NCI-H2081 treated with DMSO at 0.1 percent for 48 hours (cell line): ENCODE data around the gene UIMC1.
"Not testable (repeated sequence)": the region's sequence is repeated elsewhere in the genome, so short reads cannot be mapped to it uniquely, and the experiment has no call there.

ENCODE experiments used
- DNase-seq: peaks from one replicate; lab custom pipeline; 2025; lab: John Stamatoyannopoulos, UW

UIMC1 gene

DNA sequence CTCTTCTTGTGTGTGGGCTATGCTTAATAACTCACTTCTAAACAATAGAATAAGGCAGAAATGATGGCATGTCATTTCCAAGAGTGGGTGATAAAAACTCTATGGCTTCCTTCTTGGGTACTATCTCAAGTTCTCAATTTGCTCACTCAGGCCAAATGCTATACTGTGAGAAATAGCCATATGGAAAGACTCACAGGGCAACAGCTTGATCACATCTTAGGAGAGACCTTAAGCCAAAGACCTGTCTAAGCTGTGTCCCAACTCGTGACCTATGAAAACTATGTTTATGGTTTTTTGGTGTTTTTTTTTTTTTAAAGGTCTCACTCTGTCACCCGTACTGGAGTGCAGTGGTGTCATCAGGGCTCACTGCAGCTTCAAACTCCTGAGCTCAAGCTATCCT is 2.1 kb upstream of the UIMC1 start:
- no peak for DNase-seq

- DNase-seq, result no peak
Observed at GRCh38 chr5:177005619-177006264, 837 bp downstream of the UIMC1 start.

DNA sequence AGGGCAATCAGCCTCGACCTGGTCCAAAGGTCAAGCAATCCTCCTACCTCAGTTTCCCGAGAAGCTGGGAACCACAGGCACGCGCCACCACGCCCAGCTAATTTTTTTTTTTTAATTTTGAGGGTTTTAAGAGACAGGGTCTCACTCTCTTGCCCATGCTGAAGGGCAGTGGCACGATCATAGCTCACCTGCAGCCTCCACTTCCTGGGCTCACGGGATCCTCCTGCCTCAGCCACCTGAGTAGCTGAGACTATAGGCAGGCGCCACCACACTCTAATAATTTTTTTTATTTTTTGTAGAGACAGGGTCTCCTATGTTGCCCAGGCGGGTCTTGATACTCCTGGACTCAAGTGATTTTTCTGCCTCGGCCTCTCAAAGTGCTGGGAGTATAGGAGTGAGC is 1.6 kb downstream of the UIMC1 start:
- no peak for DNase-seq

DNA sequence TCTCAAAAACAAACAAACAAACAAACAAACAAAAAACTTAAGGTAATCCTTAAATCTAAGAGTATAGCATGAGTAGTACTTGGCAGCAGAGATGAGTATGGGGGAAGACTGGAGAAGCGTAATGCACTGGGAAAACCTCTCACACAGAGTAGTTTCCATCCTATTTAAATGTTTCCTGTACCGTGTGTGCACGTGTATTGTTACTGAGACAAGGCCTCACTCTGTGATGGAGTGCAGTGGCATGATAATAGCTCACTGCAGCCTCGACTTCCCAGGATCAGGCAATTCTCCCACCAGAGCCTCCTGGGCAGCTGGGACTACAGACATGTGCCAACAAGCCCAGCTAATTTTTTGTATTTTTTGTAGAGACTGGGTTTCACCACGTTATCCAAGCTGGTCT is 2.9 kb downstream of the UIMC1 start:
- DNase-seq, result no peak

DNA sequence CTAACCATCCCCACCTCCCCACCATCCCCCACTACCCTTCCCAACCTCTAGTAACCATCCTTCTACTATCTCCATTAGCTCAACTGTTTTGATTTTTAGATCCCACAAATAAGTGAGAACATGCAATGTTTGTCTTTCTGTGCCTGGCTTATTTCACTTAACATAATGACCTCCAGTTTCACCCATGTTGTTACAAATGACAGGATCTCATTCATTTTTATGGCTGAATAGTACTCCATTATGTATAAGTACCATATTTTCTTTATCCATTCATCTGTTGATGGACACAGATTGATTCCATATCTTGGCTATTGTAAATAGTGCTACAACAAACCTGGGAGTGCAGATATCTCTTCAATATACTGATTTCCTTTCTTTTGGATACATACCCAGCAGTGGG is 7.1 kb downstream of the UIMC1 start:
- DNase-seq, result not testable (repeated sequence)

DNA sequence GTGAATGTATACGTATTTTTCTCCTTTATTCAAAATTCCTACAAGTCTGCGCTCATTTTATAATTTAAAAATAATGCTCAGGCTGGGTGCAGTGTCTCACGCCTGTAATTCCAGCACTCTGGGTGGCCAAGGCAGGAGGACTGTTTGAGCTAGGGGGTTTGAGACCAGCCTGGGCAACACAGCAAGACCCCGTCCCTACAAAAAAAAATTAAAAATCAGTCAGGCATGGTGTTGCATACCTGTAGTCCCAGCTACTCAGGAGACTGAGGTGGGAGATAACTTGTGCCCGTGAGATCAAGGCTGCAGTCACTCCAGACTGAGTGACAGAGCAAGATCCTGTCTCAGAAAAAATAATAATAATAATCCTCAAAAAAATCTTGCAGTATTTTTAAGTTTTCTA is 7.8 kb downstream of the UIMC1 start:
- DNase-seq, result no peak

GRCh38 chr5:176996780-176997179 is 9.8 kb downstream of the UIMC1 start:
- DNase-seq, result no peak

DNA sequence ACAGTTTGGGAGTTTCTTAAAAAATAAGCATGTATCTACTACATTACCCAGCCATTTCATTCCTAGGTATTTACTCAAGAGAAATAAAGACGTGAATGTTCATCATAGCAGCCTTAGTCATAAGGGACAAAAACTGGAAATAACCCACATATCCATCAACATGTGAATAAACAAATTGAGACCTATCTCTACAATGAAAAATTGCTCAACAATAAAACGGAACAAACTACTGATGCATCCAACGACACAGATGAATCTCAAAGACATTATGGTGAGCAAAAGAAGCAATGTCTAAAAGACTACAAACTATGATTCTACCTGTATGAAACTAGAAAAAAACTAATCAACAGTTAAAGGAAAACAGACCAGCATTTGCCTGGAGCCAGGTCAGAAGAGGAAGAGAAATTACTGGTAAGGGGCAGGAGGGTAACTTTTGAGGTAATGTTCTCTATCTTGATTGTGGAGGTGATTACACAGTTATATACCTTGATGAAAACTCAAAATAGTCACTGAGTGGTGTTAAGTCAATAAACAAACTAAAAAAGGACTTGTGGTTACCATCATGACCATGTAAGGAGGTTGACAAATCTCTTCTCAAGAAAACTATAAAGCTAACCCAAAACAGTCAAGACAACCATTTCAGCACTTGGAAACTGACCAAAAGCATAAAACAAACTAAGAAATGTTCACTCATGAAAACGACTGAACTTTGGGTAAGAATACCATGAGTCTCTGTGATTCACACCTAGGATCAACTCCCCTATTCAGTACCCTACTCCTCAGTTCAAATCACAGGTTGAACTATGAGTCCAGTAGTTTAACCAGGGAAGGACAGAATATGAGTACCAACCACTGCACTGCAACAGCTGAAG is 10.4 kb downstream of the UIMC1 start:
- no peak for DNase-seq

DNA sequence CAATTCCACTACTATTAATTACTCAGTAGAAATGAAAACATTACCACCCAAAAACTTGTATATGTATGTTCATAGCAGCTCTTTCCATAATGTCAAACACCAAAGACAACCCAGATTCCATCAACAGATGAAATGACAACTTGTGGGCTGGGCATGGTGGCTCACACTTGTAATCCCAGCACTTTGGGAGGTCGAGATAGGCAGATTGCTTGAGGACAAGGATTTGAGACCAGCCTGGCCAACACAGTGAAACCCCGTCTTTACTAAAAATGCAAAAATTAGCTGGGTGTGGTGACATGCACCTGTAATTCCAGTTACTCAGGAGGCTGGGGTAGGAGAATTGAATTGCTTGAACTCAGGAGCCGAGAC is 11.5 kb downstream of the UIMC1 start:
- DNase-seq, result no peak

GRCh38 chr5:176994460-176995121 is 12.0 kb downstream of the UIMC1 start:
- DNase-seq, result no peak

- not testable (repeated sequence) for DNase-seq
Observed at GRCh38 chr5:176993081-176993480, 13.5 kb downstream of the UIMC1 start.

DNA sequence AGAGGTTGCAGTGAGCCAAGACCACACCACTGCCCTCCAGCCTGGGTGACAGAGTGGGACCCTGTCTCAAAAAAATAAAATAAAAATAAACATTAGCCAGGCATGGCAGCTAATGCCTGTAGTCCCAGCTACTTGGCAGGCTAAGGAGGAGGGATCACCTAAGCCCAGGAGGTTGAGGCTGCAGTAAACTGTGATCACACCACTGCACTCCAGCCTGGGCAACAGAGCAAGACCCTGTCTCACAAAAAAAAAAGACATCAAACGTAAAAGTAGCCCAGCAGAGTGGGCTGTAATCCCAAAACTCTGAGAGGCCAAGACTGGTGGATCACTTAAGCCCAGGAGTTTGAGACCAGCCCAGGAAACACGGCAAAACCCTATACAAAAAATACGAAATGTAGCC is 19.0 kb downstream of the UIMC1 start:
- no peak for DNase-seq

GRCh38 chr5:176986280-176986679 is 20.3 kb downstream of the UIMC1 start:
- no peak for DNase-seq

DNA sequence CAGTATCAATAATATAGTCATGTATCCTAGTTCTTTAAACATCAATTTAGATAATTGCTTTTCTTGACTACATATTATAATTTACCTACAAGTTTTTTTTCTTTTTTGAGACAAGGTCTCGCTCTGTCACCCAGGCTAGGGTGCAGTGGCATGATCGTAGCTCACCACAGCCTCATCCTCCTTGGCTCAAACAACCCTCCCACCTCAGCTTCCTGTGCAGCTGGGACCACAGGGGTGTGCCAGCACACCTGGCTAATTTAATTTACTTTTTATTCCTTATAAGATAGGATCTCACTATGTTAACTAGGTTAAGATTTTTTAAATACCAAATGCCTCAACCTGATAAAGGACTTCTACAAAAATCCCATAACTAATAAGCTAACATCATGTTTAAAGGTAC is 21.1 kb downstream of the UIMC1 start:
- no peak for DNase-seq

GRCh38 chr5:176984176-176984575 is 22.4 kb downstream of the UIMC1 start:
- not testable (repeated sequence) for DNase-seq

- DNase-seq, result not testable (repeated sequence)
Observed at GRCh38 chr5:176983593-176983992, 23.0 kb downstream of the UIMC1 start.

DNA sequence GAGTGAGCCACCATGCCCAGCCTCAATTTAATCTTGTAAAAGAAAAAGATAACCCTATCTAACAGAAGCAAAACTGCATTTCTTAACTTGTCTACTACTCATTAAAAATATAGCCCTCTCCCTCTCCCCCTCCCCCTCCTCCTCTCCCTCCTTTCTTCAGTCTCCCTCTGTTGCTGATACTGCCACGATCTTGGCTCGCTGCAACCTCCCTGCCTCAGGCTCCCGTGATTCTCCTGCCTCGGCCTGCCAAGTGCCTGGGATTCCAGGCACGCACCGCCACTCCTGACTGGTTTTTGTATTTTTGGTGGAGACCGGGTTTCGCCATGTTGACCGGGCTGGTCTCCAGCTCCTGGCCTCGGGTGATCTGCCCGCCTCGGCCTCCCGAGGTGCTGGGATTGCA is 23.5 kb downstream of the UIMC1 start:
- DNase-seq, result not testable (repeated sequence)

- no peak for DNase-seq
Observed at GRCh38 chr5:176980818-176981217, 25.8 kb downstream of the UIMC1 start.

DNA sequence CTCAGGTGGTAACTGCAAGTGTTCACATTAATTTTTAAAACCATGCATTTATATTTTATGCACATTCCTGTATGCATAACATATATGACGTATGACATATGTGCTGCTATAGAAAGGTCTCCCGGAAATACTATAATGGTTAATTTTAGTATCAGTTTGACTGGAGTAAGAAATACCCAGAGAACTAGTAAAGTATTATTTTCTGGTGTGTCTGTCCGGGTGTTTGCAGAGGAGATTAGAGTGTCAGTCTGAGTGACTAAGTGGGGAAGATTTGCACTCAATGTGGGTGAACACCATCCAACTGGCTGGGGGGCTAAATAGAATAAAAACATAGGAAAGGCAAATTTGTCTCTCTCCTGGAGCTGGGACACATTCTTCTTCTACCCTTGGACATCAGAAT is 26.9 kb downstream of the UIMC1 start:
- no peak for DNase-seq

- DNase-seq, result no peak
Observed at GRCh38 chr5:176965633-176966032, 40.9 kb downstream of the UIMC1 start.

GRCh38 chr5:176959051-176959450 is 47.5 kb downstream of the UIMC1 start:
- peak; percentile 41 for DNase-seq

GRCh38 chr5:176956756-176957155 is 49.8 kb downstream of the UIMC1 start:
- DNase-seq, result no peak

DNA sequence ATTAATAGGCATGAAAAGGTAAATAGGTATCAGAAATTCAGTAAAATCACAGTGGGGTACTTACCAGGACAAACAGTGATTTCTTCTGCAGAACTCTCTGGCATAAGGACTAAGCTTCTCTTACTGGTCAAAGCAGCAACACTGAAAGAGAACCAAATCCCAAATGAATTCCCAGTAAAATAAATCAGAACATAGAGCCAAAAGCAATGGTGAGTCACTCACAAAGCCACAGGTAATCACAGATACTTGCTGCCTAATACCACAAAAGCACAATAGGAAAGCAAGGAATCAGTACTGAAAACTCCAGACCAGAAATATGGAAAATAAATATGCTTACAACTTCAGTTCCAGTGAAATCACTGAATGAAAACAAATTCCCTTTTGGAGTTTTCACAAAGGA is 50.7 kb downstream of the UIMC1 start:
- DNase-seq, result no peak
